Bronchial epithelial cell (primary cell): ENCODE data around the gene WDR41. TPM values are rescaled to one million over a fixed set of nuclear protein-coding genes. Genes with fewer than 3 reads are reported as not detected.
"Not testable (repeated sequence)": the region's sequence is repeated elsewhere in the genome, so short reads cannot be mapped to it uniquely, and the experiment has no call there.

Experiments
- DNase-seq: peaks from one replicate; pipeline ENCODE4 v3.0.0-alpha.2; 2010; ENCODE audit warnings: low read depth
- FAIRE-seq: peaks from 2 replicates; lab custom pipeline; 2011; peaks lifted over from hg19 to GRCh38; lab: Jason Lieb, UNC
- H3K27me3 ChIP-seq: 2 replicates; pipeline ENCODE4 v1.5.1; 2011; ENCODE audit warnings: low read length; ENCODE audit not compliant: control insufficient read depth, insufficient read depth
- H3K36me3 ChIP-seq: 2 replicates; pipeline ENCODE4 v1.5.1; 2011; ENCODE audit warnings: low read length; ENCODE audit not compliant: control insufficient read depth, insufficient read depth
- H3K4me3 ChIP-seq: 2 replicates; pipeline ENCODE4 v1.5.1; 2011; ENCODE audit warnings: mild to moderate bottlenecking, low read depth, low read length, control low read depth
- CTCF ChIP-seq: IDR thresholded peaks from 2 replicates; pipeline ENCODE4 v1.5.1; 2011; ENCODE audit warnings: mild to moderate bottlenecking, moderate library complexity, low read length, control low read depth, inconsistent platforms; ENCODE audit not compliant: insufficient read depth, severe bottlenecking
- total RNA-seq: library from RNA; depleted of rRNA; stranded (reverse); fragments of >200 nt; gene quantifications from 2 replicates; pipeline ENCODE4 v1.2.1, GENCODE V29; 2014

The WDR41 gene
- total RNA-seq, 1 donor from 2014 or later: 148 TPM

DNA sequence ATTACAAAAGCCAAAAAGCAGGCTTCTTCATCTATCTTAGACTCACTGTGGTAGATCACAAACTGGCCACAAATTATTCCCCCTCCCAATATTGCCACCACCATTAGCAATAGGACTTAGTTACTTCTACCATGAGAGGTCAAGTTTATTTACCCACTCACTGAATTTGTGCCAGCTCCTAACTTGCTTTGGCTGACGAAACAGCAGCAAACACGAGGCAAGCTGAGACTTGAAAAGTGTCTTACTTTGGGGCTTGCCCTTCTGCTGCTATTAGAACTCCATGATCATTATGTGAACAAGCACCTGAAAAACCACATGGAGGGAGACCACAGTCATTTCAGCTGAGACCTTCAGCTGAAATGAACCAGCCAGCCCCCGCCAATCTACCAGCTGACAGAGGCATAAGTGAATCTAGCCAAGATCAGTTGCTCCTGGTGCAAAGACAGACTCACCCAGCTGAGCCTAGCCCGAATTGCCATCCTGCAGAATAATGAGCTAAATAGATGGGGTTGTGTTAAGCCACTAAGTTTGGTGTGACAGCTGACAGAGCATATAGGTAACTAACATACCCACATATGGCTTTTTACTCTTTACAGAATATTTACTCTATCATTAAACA, 5.7 kb downstream of the WDR41 start:
- FAIRE-seq: no peak
- H3K27me3 ChIP-seq: no peaks in the 10 kb centered on the region
- H3K36me3 ChIP-seq: peaks cover 12% of the 10 kb centered on the region
- TF ChIP-seq CTCF: no peak
- H3K4me3 ChIP-seq: no peak overlapping the region
- DNase-seq: peak; percentile 93

DNA sequence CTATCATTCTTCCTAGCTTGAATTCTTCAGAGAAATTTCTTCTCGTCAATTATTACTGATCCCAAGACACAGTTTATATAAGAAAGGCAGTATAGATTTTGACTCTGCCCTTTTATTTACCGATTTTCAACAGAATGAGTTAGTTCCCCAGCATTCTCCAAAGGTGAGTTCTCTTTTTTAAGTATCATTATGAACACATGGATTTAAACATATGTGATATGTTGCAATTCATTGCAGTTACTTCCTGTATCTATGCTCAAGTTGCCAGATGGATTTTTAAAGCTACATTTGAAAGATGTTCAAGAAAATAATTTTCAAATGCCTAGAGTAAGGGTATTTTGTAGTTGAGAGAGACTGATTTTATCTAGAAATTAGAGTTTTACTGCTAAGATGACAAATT, 8.4 kb downstream of the WDR41 start:
- no peak for FAIRE-seq
- TF ChIP-seq CTCF: no peak
- H3K27me3 ChIP-seq: no peaks in the 10 kb centered on the region
- no peak overlapping the region for H3K4me3 ChIP-seq
- peaks cover 12% of the 10 kb centered on the region for H3K36me3 ChIP-seq
- no peak for DNase-seq

DNA sequence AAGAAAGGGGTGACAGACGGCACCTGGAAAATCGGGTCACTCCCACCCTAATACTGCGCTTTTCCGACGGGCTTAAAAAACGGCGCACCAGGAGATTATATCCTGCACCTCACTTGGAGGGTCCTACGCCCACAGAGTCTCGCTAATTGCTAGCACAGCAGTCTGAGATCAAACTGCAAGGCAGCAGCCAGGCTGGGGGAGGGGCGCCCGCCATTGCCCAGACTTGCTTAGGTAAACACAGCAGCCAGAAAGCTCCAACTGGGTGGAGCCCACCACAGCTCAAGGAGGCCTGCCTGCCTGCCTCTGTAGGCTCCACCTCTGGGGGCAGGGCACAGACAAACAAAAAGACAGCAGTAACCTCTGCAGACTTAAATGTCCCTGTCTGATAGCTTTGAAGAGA, 17.1 kb downstream of the WDR41 start:
- H3K27me3 ChIP-seq, H3K36me3 ChIP-seq, FAIRE-seq, H3K4me3 ChIP-seq, DNase-seq: not testable (repeated sequence)

DNA sequence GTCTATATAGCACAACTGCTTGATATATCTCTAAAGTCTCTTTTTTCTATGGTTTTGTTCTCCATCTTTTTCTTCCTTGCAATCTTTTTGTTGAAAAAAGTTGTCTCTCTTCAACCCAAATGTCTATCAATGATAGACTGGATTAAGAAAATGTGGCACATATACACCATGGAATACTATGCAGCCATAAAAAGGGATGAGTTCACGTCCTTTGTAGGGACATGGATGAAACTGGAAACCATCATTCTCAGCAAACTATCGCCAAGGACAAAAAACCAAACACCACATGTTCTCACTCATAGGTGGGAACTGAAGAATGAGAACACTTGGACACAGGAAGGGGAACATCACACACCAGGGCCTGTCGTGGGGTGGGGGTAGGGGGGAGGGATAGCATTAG, 23.2 kb downstream of the WDR41 start:
- not testable (repeated sequence) for FAIRE-seq, DNase-seq, H3K4me3 ChIP-seq, H3K36me3 ChIP-seq, H3K27me3 ChIP-seq

DNA sequence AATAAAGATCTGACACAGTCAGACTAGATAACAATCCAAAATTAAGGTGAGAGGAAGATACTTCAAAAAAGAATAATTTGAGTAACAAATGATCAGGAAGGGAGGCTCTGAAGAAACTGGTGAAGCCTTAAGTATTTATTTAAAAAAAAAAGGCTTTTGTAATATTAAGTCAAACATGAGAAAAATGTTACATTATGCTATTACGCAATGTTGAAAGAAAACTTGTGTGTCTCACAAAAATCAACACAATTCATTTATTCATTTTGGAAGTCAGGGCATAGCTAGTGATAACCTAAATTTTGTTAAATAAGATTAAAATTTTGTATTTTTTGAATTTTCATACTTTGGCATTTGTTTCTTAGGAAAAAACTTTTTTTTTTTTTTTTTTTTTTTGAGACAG, 28.2 kb downstream of the WDR41 start:
- no peak for TF ChIP-seq CTCF
- DNase-seq (no peak), FAIRE-seq (no peak)
- no peaks in the 10 kb centered on the region for H3K27me3 ChIP-seq
- no peak overlapping the region for H3K4me3 ChIP-seq
- peaks cover 2% of the 10 kb centered on the region for H3K36me3 ChIP-seq

- no peak for TF ChIP-seq CTCF
- H3K27me3 ChIP-seq: no peaks in the 10 kb centered on the region
- FAIRE-seq (no peak), DNase-seq (no peak)
- H3K4me3 ChIP-seq: no peak overlapping the region
- peaks cover 4% of the 10 kb centered on the region for H3K36me3 ChIP-seq
These were observed 30.8 kb downstream of the WDR41 start for GRCh38 chr5:77461287-77461686.

- H3K4me3 ChIP-seq: no peak overlapping the region
- TF ChIP-seq CTCF: no peak
- H3K27me3 ChIP-seq: no peaks in the 10 kb centered on the region
- FAIRE-seq: no peak
- no peak for DNase-seq
- peaks cover 8% of the 10 kb centered on the region for H3K36me3 ChIP-seq
These were observed 38.0 kb downstream of the WDR41 start for GRCh38 chr5:77454123-77454522.
